HEK293 (cell line): ENCODE data around the gene CEBPG.

Source experiments
- CTCF ChIA-PET: fragments of 350-600 bp; formaldehyde crosslinking; extraction: SDS; loops from one replicate; lab custom pipeline; 2021; ENCODE audit warnings: antibody characterized with exemption; lab: Yijun Ruan, JAX
- POLR2A ChIA-PET: fragments of 300-600 bp; formaldehyde crosslinking; extraction: SDS; loops from one replicate; lab custom pipeline; 2020; ENCODE audit warnings: antibody characterized with exemption, inconsistent platforms; lab: Yijun Ruan, JAX
- H3K27ac ChIP-seq: fragments of 200-500 bp; sonication (Bioruptor generic); 2 replicates; pipeline ENCODE4 v1.5.1; 2014; ENCODE audit warnings: low read depth, low read length, control low read depth, inconsistent platforms; ENCODE audit errors: extremely low read depth
- H3K36me3 ChIP-seq, 2 experiments: fragments of 200-500 bp in 1 of 2; sonication (Bioruptor generic) in 1 of 2; 1 replicate in 1 of 2; 2 replicates in 1 of 2; pipeline ENCODE4 v1.5.1; 2014 to 2017; ENCODE audit warnings: inconsistent platforms in 2 of 2, low read length in 2 of 2; ENCODE audit not compliant: control insufficient read depth in 2 of 2, insufficient read depth in 1 of 2
- H3K4me1 ChIP-seq: fragments of 200-500 bp; sonication (Bioruptor generic); 2 replicates; pipeline ENCODE4 v1.5.1; 2014; ENCODE audit warnings: mild to moderate bottlenecking, low read length, inconsistent platforms; ENCODE audit not compliant: control insufficient read depth, insufficient read depth
- H3K4me3 ChIP-seq: 2 replicates; pipeline ENCODE4 v1.5.1; 2011; ENCODE audit warnings: low read depth, mild to moderate bottlenecking, control low read depth, low read length, moderate library complexity
- H3K9me3 ChIP-seq: fragments of 200-500 bp; sonication (Bioruptor generic); 2 replicates; pipeline ENCODE4 v1.5.1; 2014; ENCODE audit warnings: low read depth, low read length, inconsistent platforms; ENCODE audit not compliant: control insufficient read depth, insufficient read depth
- BCL11B ChIP-seq: fragments of 450-650 bp; formaldehyde crosslinking; IDR thresholded peaks from 2 replicates; pipeline ENCODE4 v1.5.1; 2016; ENCODE audit warnings: low read depth, missing biosample characterization, missing genetic modification characterization
- GLI4 ChIP-seq: fragments of 450-650 bp; formaldehyde crosslinking; IDR thresholded peaks from 2 replicates; pipeline ENCODE4 v1.5.1; 2016; ENCODE audit warnings: missing biosample characterization, missing genetic modification characterization
- HOXC10 ChIP-seq: sonication (generic); formaldehyde crosslinking; IDR thresholded peaks from 2 replicates; pipeline ENCODE4 v1.8.1; 2023; ENCODE audit warnings: mild to moderate bottlenecking, missing genetic modification reagents
- RBAK ChIP-seq: fragments of 450-650 bp; formaldehyde crosslinking; IDR thresholded peaks from 2 replicates; pipeline ENCODE4 v1.5.1; 2016; ENCODE audit warnings: missing biosample characterization, missing genetic modification characterization
- SCRT2 ChIP-seq: fragments of 450-650 bp; formaldehyde crosslinking; IDR thresholded peaks from 2 replicates; pipeline ENCODE4 v1.5.1; 2016; ENCODE audit warnings: missing biosample characterization, missing genetic modification characterization
- ZBTB7A ChIP-seq: fragments of 450-650 bp; formaldehyde crosslinking; IDR thresholded peaks from 2 replicates; pipeline ENCODE4 v1.5.1; 2016; ENCODE audit warnings: low read depth, missing biosample characterization, missing genetic modification characterization
- ZNF146 ChIP-seq: fragments of 450-650 bp; formaldehyde crosslinking; IDR thresholded peaks from 2 replicates; pipeline ENCODE4 v1.5.1; 2016; ENCODE audit warnings: missing biosample characterization, missing genetic modification characterization
- ZNF157 ChIP-seq: fragments of 450-650 bp; formaldehyde crosslinking; IDR thresholded peaks from 2 replicates; pipeline ENCODE4 v1.5.1; 2016; ENCODE audit warnings: missing biosample characterization, missing genetic modification characterization
- ZNF274 ChIP-seq, 2 experiments: fragments of 200-500 bp in 1 of 2; fragments of 450-650 bp in 1 of 2; sonication (Bioruptor generic) in 1 of 2; formaldehyde crosslinking in 1 of 2; IDR thresholded peaks; 2 replicates each; pipeline versions ENCODE4 v1.5.1 to v1.6.1; 2014 to 2016; ENCODE audit warnings: borderline replicate concordance in 1 of 2, inconsistent platforms in 1 of 2, low read length in 1 of 2, missing biosample characterization in 1 of 2, missing genetic modification characterization in 1 of 2
- ZNF302 ChIP-seq: fragments of 450-650 bp; formaldehyde crosslinking; IDR thresholded peaks from 2 replicates; pipeline ENCODE4 v1.5.1; 2016; ENCODE audit warnings: missing biosample characterization, missing genetic modification characterization, low read depth
- ZNF433 ChIP-seq: fragments of 450-650 bp; formaldehyde crosslinking; IDR thresholded peaks from 2 replicates; pipeline ENCODE4 v1.5.1; 2016; ENCODE audit warnings: missing biosample characterization, missing genetic modification characterization, low read depth
- ZNF510 ChIP-seq: fragments of 450-650 bp; formaldehyde crosslinking; IDR thresholded peaks from 2 replicates; pipeline ENCODE4 v1.5.1; 2018; ENCODE audit warnings: mild to moderate bottlenecking, missing genetic modification characterization, missing biosample characterization; ENCODE audit not compliant: insufficient replicate concordance
- ZNF560 ChIP-seq: fragments of 450-650 bp; formaldehyde crosslinking; IDR thresholded peaks from 2 replicates; pipeline ENCODE4 v1.5.1; 2017; ENCODE audit warnings: missing biosample characterization, missing genetic modification characterization, borderline replicate concordance
- ZNF654 ChIP-seq: fragments of 450-650 bp; formaldehyde crosslinking; IDR thresholded peaks from 2 replicates; pipeline ENCODE4 v1.5.1; 2016; ENCODE audit warnings: low read depth, missing biosample characterization, missing genetic modification characterization
- TF ChIP-seq, protein P1 (sequence below): fragments of 450-650 bp; formaldehyde crosslinking; conservative IDR thresholded peaks from 2 replicates; pipeline ENCODE4 v1.5.1; 2016; ENCODE audit warnings: low read depth, missing biosample characterization, missing genetic modification characterization
- TF ChIP-seq, protein P2 (sequence below): fragments of 450-650 bp; formaldehyde crosslinking; IDR thresholded peaks from 2 replicates; pipeline ENCODE4 v1.5.1; 2016; ENCODE audit warnings: missing biosample characterization, missing genetic modification characterization, low read depth
- TF ChIP-seq, protein P3 (sequence below): fragments of 450-650 bp; formaldehyde crosslinking; IDR thresholded peaks from 2 replicates; pipeline ENCODE4 v1.5.1; 2016; ENCODE audit warnings: missing biosample characterization, missing genetic modification characterization, low read depth
- TF ChIP-seq, protein P4 (sequence below): fragments of 450-650 bp; formaldehyde crosslinking; IDR thresholded peaks from 2 replicates; pipeline ENCODE4; 2016; ENCODE audit warnings: missing biosample characterization, missing genetic modification characterization

Gene CEBPG

DNA sequence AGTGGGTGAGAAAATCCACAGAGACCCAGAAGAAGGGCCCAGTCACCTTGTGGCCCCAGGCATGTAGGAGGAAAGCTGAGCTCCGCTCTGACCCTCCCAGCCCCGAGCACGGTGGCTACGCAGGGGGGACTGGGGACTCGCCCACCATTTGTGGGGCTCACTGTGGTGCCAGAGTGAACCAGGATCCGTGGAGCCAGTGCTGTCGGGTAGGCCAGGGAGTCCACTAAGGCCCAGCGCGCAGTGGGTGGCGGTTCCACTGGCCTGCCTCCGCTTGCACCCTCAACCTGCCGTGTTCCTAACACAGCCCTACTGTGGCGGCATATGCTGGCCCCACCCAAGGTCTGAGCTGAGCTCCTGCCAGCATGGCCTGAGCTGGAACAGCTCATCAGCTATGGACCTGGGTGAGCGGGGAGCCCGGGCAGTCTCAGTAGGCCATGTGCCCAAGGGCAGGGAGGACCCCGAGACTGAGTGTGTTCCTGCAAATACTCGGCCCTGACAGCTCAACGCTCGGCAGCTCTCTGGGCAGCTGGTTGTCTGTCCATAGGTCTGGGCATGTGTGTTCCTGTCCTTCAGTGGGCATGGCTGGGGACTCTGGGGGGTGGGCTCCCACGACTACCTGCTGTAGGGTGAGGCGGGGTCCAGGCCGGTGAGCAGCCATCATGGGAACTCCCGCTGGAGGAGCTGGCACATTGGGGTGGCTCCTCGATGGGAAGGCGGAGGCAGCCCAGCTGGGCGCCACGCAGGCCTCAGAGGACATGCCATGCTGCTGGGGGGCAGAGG is 36.6 kb downstream of the CEBPG start (continued):
- TF ChIP-seq ZBTB7A (no peak), ZNF302 (no peak)

DNA sequence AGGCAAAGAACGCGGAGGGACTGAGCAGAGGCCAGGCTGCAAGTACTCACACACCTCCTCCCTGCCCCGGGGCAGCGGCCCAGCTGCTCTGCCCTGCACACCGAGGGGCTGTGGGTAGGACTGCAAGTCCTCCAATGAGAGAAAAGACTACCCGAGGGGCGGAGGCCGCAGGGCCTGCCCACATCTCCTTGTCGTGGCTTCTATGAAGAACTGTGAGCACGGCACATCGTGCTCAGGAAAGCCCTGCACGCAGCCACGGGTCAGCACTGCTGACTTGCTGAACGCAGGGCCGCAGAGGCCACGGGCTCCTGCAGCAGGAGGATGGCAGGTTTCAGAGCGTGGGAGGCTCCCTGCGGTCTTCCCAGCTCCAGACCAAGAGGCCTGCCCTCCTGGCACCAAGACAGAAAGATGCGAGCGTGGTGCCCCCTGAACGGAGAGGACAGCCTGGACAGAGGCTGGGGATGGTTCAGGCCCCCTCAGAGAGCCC is 37.4 kb downstream of the CEBPG start:
- H3K4me1 ChIP-seq, result no peaks in the 10 kb centered on the region
- ChIA-PET POLR2A (no interaction called here), CTCF (interaction anchor here (0.5 to 16.3 kb wide), 6 partner anchors 19 to 685 kb away, joined by 3 to 292 read pairs (median 4); no protein-coding TSS in a partner anchor)
- H3K9me3 ChIP-seq, result no peaks in the 10 kb centered on the region
- TF ChIP-seq ZNF654 (tag by site-specific recombination) (no peak), ZNF510 (tag by site-specific recombination) (no peak), ZNF157 (tag by site-specific recombination) (no peak), HOXC10 (CRISPR knock-in tag) (no peak), BCL11B (no peak), GLI4 (tag by site-specific recombination) (no peak), SCRT2 (tag by site-specific recombination) (no peak), ZNF274 (IDR thresholded peaks at IDR 0.05; ENCODE audit: low read length) (no peak), ZNF274 (tag by site-specific recombination; IDR thresholded peaks at IDR 0.05; ENCODE audit: borderline replicate concordance) (no peak), ZNF146 (tag by site-specific recombination) (no peak), RBAK (tag by site-specific recombination) (no peak), ZNF433 (tag by site-specific recombination) (no peak), ZNF560 (no peak)
- TF ChIP-seq, protein P1, sequence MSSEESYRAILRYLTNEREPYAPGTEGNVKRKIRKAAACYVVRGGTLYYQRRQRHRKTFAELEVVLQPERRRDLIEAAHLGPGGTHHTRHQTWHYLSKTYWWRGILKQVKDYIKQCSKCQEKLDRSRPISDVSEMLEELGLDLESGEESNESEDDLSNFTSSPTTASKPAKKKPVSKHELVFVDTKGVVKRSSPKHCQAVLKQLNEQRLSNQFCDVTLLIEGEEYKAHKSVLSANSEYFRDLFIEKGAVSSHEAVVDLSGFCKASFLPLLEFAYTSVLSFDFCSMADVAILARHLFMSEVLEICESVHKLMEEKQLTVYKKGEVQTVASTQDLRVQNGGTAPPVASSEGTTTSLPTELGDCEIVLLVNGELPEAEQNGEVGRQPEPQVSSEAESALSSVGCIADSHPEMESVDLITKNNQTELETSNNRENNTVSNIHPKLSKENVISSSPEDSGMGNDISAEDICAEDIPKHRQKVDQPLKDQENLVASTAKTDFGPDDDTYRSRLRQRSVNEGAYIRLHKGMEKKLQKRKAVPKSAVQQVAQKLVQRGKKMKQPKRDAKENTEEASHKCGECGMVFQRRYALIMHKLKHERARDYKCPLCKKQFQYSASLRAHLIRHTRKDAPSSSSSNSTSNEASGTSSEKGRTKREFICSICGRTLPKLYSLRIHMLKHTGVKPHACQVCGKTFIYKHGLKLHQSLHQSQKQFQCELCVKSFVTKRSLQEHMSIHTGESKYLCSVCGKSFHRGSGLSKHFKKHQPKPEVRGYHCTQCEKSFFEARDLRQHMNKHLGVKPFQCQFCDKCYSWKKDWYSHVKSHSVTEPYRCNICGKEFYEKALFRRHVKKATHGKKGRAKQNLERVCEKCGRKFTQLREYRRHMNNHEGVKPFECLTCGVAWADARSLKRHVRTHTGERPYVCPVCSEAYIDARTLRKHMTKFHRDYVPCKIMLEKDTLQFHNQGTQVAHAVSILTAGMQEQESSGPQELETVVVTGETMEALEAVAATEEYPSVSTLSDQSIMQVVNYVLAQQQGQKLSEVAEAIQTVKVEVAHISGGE (tag by site-specific recombination), result no peak
- TF ChIP-seq, protein P2, sequence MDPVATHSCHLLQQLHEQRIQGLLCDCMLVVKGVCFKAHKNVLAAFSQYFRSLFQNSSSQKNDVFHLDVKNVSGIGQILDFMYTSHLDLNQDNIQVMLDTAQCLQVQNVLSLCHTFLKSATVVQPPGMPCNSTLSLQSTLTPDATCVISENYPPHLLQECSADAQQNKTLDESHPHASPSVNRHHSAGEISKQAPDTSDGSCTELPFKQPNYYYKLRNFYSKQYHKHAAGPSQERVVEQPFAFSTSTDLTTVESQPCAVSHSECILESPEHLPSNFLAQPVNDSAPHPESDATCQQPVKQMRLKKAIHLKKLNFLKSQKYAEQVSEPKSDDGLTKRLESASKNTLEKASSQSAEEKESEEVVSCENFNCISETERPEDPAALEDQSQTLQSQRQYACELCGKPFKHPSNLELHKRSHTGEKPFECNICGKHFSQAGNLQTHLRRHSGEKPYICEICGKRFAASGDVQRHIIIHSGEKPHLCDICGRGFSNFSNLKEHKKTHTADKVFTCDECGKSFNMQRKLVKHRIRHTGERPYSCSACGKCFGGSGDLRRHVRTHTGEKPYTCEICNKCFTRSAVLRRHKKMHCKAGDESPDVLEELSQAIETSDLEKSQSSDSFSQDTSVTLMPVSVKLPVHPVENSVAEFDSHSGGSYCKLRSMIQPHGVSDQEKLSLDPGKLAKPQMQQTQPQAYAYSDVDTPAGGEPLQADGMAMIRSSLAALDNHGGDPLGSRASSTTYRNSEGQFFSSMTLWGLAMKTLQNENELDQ (tag by site-specific recombination), result no peak
- TF ChIP-seq, protein P3, sequence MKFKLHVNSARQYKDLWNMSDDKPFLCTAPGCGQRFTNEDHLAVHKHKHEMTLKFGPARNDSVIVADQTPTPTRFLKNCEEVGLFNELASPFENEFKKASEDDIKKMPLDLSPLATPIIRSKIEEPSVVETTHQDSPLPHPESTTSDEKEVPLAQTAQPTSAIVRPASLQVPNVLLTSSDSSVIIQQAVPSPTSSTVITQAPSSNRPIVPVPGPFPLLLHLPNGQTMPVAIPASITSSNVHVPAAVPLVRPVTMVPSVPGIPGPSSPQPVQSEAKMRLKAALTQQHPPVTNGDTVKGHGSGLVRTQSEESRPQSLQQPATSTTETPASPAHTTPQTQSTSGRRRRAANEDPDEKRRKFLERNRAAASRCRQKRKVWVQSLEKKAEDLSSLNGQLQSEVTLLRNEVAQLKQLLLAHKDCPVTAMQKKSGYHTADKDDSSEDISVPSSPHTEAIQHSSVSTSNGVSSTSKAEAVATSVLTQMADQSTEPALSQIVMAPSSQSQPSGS, result no peak
- TF ChIP-seq, protein P4, sequence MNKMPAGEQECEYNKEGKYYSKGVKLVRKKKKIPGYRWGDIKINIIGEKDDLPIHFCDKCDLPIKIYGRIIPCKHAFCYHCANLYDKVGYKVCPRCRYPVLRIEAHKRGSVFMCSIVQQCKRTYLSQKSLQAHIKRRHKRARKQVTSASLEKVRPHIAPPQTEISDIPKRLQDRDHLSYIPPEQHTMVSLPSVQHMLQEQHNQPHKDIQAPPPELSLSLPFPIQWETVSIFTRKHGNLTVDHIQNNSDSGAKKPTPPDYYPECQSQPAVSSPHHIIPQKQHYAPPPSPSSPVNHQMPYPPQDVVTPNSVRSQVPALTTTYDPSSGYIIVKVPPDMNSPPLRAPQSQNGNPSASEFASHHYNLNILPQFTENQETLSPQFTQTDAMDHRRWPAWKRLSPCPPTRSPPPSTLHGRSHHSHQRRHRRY (tag by site-specific recombination), result no peak
- no peak overlapping the region for H3K27ac ChIP-seq
- H3K36me3 ChIP-seq, result no peaks in the 10 kb centered on the region
- H3K4me3 ChIP-seq, result no peak overlapping the region
